Fibroblast of skin of scalp (primary cell): Measurements from ENCODE around the gene ZNF136.
A peak's percentile ranks its signal among the peaks of the same experiment; 100 is the strongest.

Experiments
- DNase-seq: peaks from one replicate; pipeline ENCODE4 v3.0.0-alpha.2; 2013

The ZNF136 gene

GRCh38 chr19:12194827-12195731, 32.2 kb downstream of the ZNF136 start:
- peak; percentile 59 for DNase-seq

- DNase-seq = no peak
These were observed 35.2 kb downstream of the ZNF136 start for GRCh38 chr19:12198136-12198535.

- DNase-seq = no peak
These were observed 37.0 kb downstream of the ZNF136 start for GRCh38 chr19:12199757-12200419.

- no peak for DNase-seq
These were observed 39.4 kb downstream of the ZNF136 start for GRCh38 chr19:12202250-12202649.

- DNase-seq = no peak
These were observed 42.4 kb downstream of the ZNF136 start for GRCh38 chr19:12205296-12205695.

GRCh38 chr19:12208221-12208620, 45.3 kb downstream of the ZNF136 start:
- no peak for DNase-seq

GRCh38 chr19:12217332-12217731, 54.4 kb downstream of the ZNF136 start:
- DNase-seq = no peak

- no peak for DNase-seq
These were observed 60.2 kb downstream of the ZNF136 start for GRCh38 chr19:12222980-12223630.

GRCh38 chr19:12224676-12225075, 61.8 kb downstream of the ZNF136 start:
- no peak for DNase-seq

- DNase-seq = no peak
These were observed 67.1 kb downstream of the ZNF136 start for GRCh38 chr19:12229990-12230389.

GRCh38 chr19:12230751-12231733, 68.1 kb downstream of the ZNF136 start:
- DNase-seq = no peak

GRCh38 chr19:12232961-12233360, 70.1 kb downstream of the ZNF136 start:
- DNase-seq = no peak

GRCh38 chr19:12237143-12237839, 74.4 kb downstream of the ZNF136 start:
- no peak for DNase-seq
